HepG2 (cell line): ENCODE measurements around the gene TMEM190. TPM values are rescaled to one million over a fixed set of nuclear protein-coding genes. Genes with fewer than 3 reads are reported as not detected.
A peak's percentile ranks its signal among the peaks of the same experiment; 100 is the strongest.

Experiments
- AGO2 ChIP-seq: fragments of 200-400 bp; formaldehyde crosslinking; optimal IDR thresholded peaks from 2 replicates; pipeline ENCODE3; 2017; ENCODE audit warnings: mild to moderate bottlenecking, low read depth, low read length, moderate library complexity
- AHR ChIP-seq: IDR thresholded peaks from 2 replicates; pipeline ENCODE4 v1.6.1; 2018; ENCODE audit warnings: missing genetic modification reagents, missing compliant biosample characterization
- CAMTA2 ChIP-seq: sonication (generic); formaldehyde crosslinking; IDR thresholded peaks from 2 replicates; pipeline ENCODE4 v1.4.0; 2020; ENCODE audit warnings: mild to moderate bottlenecking, missing genetic modification reagents, borderline replicate concordance
- CCAR2 ChIP-seq: fragments of 200-400 bp; formaldehyde crosslinking; optimal IDR thresholded peaks from 2 replicates; pipeline ENCODE3; 2018; ENCODE audit warnings: low read depth, mild to moderate bottlenecking, low read length, moderate library complexity
- DR1 ChIP-seq: sonication (generic); formaldehyde crosslinking; IDR thresholded peaks from 2 replicates; pipeline ENCODE4 v1.8.0; 2021; ENCODE audit warnings: mild to moderate bottlenecking, missing genetic modification reagents, inconsistent platforms
- HDAC2 ChIP-seq: sonication (generic); formaldehyde crosslinking; IDR thresholded peaks from 2 replicates; pipeline ENCODE4 v1.4.0; 2020; ENCODE audit warnings: missing genetic modification reagents
- ISL2 ChIP-seq: sonication (generic); formaldehyde crosslinking; IDR thresholded peaks from 2 replicates; pipeline ENCODE4 v1.5.0; 2020; ENCODE audit warnings: missing genetic modification reagents
- KLF12 ChIP-seq: sonication (generic); formaldehyde crosslinking; IDR thresholded peaks from 2 replicates; pipeline ENCODE4 v1.4.0; 2020; ENCODE audit warnings: missing genetic modification reagents, borderline replicate concordance
- MBD4 ChIP-seq: IDR thresholded peaks from 2 replicates; pipeline ENCODE4 v1.6.1; 2012; ENCODE audit warnings: low read length, inconsistent platforms, borderline replicate concordance
- NR2F6 ChIP-seq, 2 experiments: IDR thresholded peaks; 2 replicates each; pipeline ENCODE4 v1.6.1; 2016; ENCODE audit warnings: antibody characterized with exemption in 1 of 2, mild to moderate bottlenecking in 1 of 2
- RXRA ChIP-seq: sonication (generic); formaldehyde crosslinking; IDR thresholded peaks from 2 replicates; pipeline ENCODE4 v1.5.1; 2020; ENCODE audit warnings: missing genetic modification reagents
- SETDB1 ChIP-seq: sonication (generic); formaldehyde crosslinking; IDR thresholded peaks from 2 replicates; pipeline ENCODE4 v1.5.1; 2020; ENCODE audit warnings: missing genetic modification reagents, mild to moderate bottlenecking, borderline replicate concordance
- TBL1XR1 ChIP-seq: fragments of 150-350 bp; IDR thresholded peaks from 2 replicates; pipeline ENCODE4 v1.6.1; 2014; ENCODE audit warnings: borderline replicate concordance, low read length; ENCODE audit not compliant: partially characterized antibody
- TBP ChIP-seq: sonication (generic); formaldehyde crosslinking; IDR thresholded peaks from 2 replicates; pipeline ENCODE4 v1.5.0; 2020; ENCODE audit warnings: missing genetic modification reagents
- ZNF24 ChIP-seq: fragments of 450-650 bp; IDR thresholded peaks from 2 replicates; pipeline ENCODE4 v1.6.1; 2017; ENCODE audit warnings: antibody characterized with exemption, mild to moderate bottlenecking
- ZNF350 ChIP-seq: sonication (generic); formaldehyde crosslinking; IDR thresholded peaks from 2 replicates; pipeline ENCODE4 v1.4.0; 2020; ENCODE audit warnings: mild to moderate bottlenecking, low read depth, missing genetic modification reagents, borderline replicate concordance
- ZNF510 ChIP-seq: sonication (generic); formaldehyde crosslinking; IDR thresholded peaks from 2 replicates; pipeline ENCODE4 v1.4.0; 2020; ENCODE audit warnings: low read depth, mild to moderate bottlenecking, missing genetic modification reagents
- ZNF549 ChIP-seq: sonication (generic); formaldehyde crosslinking; IDR thresholded peaks from 2 replicates; pipeline ENCODE4 v1.5.0; 2020; ENCODE audit warnings: missing genetic modification reagents
- ZNF770 ChIP-seq: sonication (generic); formaldehyde crosslinking; IDR thresholded peaks from 2 replicates; pipeline ENCODE4 v1.5.0; 2020; ENCODE audit warnings: mild to moderate bottlenecking, missing genetic modification reagents
- ZNF883 ChIP-seq: sonication (generic); formaldehyde crosslinking; IDR thresholded peaks from 2 replicates; pipeline ENCODE4 v1.5.1; 2020; ENCODE audit warnings: mild to moderate bottlenecking, missing genetic modification reagents; ENCODE audit errors: not compliant biosample characterization
- polyA plus RNA-seq, 8 experiments: library from polyadenylated mRNA; depleted of rRNA in 3 of 8; stranded (reverse) in 7 of 8; unstranded in 1 of 8; fragments of >200 nt; fragmentation: Illumina TruSeq in 4 of 8; extraction: Trizol in 4 of 8; gene quantifications; 2 replicates each; pipeline versions ENCODE4 v1.2.1 to v1.2.3, GENCODE V29; 2011 to 2016; ENCODE audit warnings: low read depth in 4 of 8, missing spikeins in 1 of 8, mixed read lengths in 1 of 8; ENCODE audit not compliant: insufficient read depth in 1 of 8
- total RNA-seq, 5 experiments: library from RNA; depleted of rRNA; stranded (reverse); fragments of >200 nt; fragmentation: Illumina TruSeq; extraction: Trizol; gene quantifications; 2 replicates each; pipeline ENCODE4 v1.2.3, GENCODE V29; 2016; ENCODE audit warnings: low read depth in 1 of 5
- TF ChIP-seq, protein P1 (sequence below): sonication (generic); formaldehyde crosslinking; IDR thresholded peaks from 2 replicates; pipeline ENCODE4 v1.5.0; 2020; ENCODE audit warnings: mild to moderate bottlenecking, low read depth, missing genetic modification reagents, borderline replicate concordance
- TF ChIP-seq, protein P2 (sequence below): sonication (generic); formaldehyde crosslinking; IDR thresholded peaks from 2 replicates; pipeline ENCODE4 v1.8.1; 2023; ENCODE audit warnings: mild to moderate bottlenecking, moderate library complexity, missing genetic modification reagents
- TF ChIP-seq, protein P3 (sequence below): sonication (generic); formaldehyde crosslinking; IDR thresholded peaks from 2 replicates; pipeline ENCODE4 v1.4.0; 2020; ENCODE audit warnings: missing genetic modification reagents
- TF ChIP-seq, protein P4 (sequence below): sonication (generic); formaldehyde crosslinking; IDR thresholded peaks from 2 replicates; pipeline ENCODE4 v1.4.0; 2020; ENCODE audit warnings: mild to moderate bottlenecking, low read depth, missing genetic modification reagents
- TF ChIP-seq, protein P5 (sequence below): IDR thresholded peaks from 2 replicates; pipeline ENCODE4 v1.6.1; 2016; ENCODE audit warnings: missing biosample characterization, missing genetic modification reagents, low read depth

The TMEM190 gene
- total and polyA plus RNA-seq, 2 of the 13 experiments (the other 11 are each of a cell fraction or from before 2014, with no cell fraction given), result 0.35 to 0.83 TPM

DNA sequence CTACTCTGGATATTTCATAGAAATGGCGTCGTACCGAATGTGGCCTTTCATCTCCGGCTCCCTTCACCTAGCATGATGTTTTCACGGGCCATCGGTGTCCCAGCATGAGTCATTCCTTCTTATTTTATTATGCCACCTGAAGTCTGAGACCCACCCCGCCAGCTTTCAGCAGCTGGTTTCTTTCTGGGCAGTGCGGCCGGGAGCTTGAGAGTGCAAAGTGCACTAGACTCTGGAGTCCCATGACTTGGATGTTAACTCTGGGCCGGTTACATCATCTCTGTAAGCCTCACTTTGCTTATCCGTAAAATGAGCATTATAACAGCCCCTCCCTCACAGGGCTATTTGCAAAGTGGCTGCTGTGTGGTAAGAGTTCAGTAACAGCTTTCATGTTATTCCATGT, 42.8 kb upstream of the TMEM190 start (continued):
- TF ChIP-seq NR2F6 (IDR thresholded peaks at IDR 0.05), result no peak
- TF ChIP-seq NR2F6 (CRISPR knock-in tag; IDR thresholded peaks at IDR 0.05), result no peak; the same call in 1 of the 2 replicates
- peak; percentile 89 for TF ChIP-seq ZNF350
- no peak for TF ChIP-seq MBD4
- TF ChIP-seq TBP, result no peak
- TF ChIP-seq RXRA, result no peak
- no peak for TF ChIP-seq KLF12 (CRISPR knock-in tag)
- TF ChIP-seq ZNF883 (CRISPR knock-in tag), result no peak
- TF ChIP-seq, protein P1, sequence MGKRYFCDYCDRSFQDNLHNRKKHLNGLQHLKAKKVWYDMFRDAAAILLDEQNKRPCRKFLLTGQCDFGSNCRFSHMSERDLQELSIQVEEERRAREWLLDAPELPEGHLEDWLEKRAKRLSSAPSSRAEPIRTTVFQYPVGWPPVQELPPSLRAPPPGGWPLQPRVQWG, result no peak
- TF ChIP-seq ISL2 (CRISPR knock-in tag), result peak; percentile 32; the same call in 1 of the 2 replicates
- TF ChIP-seq SETDB1 (CRISPR knock-in tag), result no peak
- TF ChIP-seq ZNF510 (CRISPR knock-in tag), result no peak
- peak; percentile 60 for TF ChIP-seq HDAC2 (CRISPR knock-in tag)
- peak; percentile 60 for TF ChIP-seq TBL1XR1
- TF ChIP-seq, protein P2, sequence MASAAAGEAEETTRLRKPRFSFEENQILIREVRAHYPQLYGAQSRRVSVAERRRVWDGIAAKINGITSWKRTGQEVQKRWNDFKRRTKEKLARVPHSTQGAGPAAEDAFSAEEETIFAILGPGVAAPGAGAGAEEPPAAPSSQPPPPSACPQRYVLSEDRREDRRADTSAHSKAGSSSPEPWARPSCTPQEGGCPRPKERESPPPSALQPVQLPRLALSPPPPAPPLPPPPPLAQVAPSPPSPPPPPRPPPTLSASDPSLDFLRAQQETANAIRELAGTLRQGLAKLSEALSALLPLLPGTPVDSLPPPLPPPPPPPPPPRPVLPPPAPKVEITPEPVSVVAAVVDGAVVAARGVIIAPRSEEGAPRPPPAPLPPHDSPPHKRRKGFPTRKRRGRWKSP, result peak; percentile 72; the same call in 1 of the 2 replicates
- TF ChIP-seq CCAR2, result no peak
- TF ChIP-seq ZNF24, result no peak
- TF ChIP-seq, protein P3, sequence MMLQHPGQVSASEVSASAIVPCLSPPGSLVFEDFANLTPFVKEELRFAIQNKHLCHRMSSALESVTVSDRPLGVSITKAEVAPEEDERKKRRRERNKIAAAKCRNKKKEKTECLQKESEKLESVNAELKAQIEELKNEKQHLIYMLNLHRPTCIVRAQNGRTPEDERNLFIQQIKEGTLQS (CRISPR knock-in tag), result peak; percentile 93
- TF ChIP-seq, protein P4, sequence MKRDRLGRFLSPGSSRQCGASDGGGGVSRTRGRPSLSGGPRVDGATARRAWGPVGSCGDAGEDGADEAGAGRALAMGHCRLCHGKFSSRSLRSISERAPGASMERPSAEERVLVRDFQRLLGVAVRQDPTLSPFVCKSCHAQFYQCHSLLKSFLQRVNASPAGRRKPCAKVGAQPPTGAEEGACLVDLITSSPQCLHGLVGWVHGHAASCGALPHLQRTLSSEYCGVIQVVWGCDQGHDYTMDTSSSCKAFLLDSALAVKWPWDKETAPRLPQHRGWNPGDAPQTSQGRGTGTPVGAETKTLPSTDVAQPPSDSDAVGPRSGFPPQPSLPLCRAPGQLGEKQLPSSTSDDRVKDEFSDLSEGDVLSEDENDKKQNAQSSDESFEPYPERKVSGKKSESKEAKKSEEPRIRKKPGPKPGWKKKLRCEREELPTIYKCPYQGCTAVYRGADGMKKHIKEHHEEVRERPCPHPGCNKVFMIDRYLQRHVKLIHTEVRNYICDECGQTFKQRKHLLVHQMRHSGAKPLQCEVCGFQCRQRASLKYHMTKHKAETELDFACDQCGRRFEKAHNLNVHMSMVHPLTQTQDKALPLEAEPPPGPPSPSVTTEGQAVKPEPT, result no peak
- TF ChIP-seq ZNF770 (CRISPR knock-in tag), result 0 out of 2 replicates have a peak, but pooled peaks have one; percentile 37
- TF ChIP-seq, protein P5, sequence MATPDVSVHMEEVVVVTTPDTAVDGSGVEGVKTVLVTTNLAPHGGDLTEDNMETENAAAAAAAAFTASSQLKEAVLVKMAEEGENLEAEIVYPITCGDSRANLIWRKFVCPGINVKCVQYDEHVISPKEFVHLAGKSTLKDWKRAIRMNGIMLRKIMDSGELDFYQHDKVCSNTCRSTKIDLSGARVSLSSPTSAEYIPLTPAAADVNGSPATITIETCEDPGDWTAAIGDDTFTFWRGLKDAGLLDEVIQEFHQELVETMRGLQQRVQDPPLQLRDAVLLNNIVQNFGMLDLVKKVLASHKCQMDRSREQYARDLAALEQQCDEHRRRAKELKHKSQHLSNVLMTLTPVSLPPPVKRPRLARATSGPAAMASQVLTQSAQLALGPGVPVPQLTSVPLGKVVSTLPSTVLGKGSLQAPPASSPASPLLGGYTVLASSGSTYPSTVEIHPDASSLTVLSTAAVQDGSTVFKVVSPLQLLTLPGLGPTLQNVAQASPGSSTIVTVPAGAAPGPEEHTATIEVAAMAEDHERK, result no peak
- TF ChIP-seq ZNF549 (CRISPR knock-in tag), result no peak
- TF ChIP-seq DR1 (CRISPR knock-in tag), result no peak
- no peak for TF ChIP-seq AHR (CRISPR knock-in tag)
- no peak for TF ChIP-seq AGO2
- no peak for TF ChIP-seq CAMTA2
